Measurements from ENCODE around the gene SCARB1. TPM values are rescaled to one million over a fixed set of nuclear protein-coding genes. Genes with fewer than 3 reads are reported as not detected.

Gene SCARB1
- total and polyA plus RNA-seq, 9 of the 15 experiments (the other 6 are each of a cell fraction or from before 2014, with no cell fraction given), result 0.56 to 157 (median 52.8) TPM

DNA sequence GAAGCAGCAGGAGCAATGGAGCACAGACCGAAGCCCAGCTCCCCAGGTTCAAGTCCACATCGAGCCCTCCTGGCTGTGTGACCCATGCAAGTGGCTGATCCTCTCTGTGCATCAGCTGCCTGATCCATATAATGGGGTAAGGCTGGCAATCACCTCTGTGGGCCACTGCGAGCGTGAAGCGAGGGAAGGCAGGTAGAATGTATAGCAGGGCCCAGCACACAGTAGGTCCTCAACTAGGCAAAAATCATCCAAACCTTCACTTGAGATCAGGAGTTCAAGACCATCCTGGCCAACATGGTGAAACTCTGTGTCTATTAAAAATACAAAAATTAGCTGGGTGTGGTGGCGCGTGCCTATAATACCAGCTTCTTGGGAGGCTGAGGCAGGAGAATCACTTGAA is 102.6 kb downstream of the SCARB1 start:
- CTCF ChIA-PET (ENCODE audit: low intra/inter-chr PET ratio), result no interaction called here
- Histone ChIP-seq H2AFZ (ENCODE audit: low read depth, low read length) (no peak overlapping the region), H3K4me2 (ENCODE audit: insufficient read depth, low read length) (no peak overlapping the region), H4K20me1 (replicated peaks; ENCODE audit: control insufficient read depth, insufficient read depth, low read length) (no peaks in the 10 kb centered on the region; the same call in 1 of the 2 replicates), H3K27ac (ENCODE audit: extremely low read depth, low read depth, low read length) (no peak overlapping the region), H3K27me3 (ENCODE audit: control insufficient read depth in 2 of 2, insufficient read depth in 2 of 2, low read length in 2 of 2) (peaks cover 42 to 60% of the 10 kb centered on the region in 2 experiments; a peak in 4 of 5 replicates), H3K9me1 (ENCODE audit: control insufficient read depth, insufficient read depth, low read length) (no peaks in the 10 kb centered on the region), H3K4me3 (no peak overlapping the region), H3K4me1 (replicated peaks in 1 of 2; ENCODE audit: control insufficient read depth in 2 of 2, insufficient read depth in 2 of 2, low read length in 2 of 2) (peaks cover 0 to 10% of the 10 kb centered on the region in 2 experiments; a peak in 1 of 5 replicates), H3K36me3 (ENCODE audit: control insufficient read depth, insufficient read depth, low read length) (no peaks in the 10 kb centered on the region), H3K9me3 (replicated peaks; ENCODE audit: control insufficient read depth, insufficient read depth, low read depth, low read length) (peaks cover 12% of the 10 kb centered on the region), H3K9ac (ENCODE audit: insufficient read depth in 1 of 2, low read depth in 2 of 2, low read length in 2 of 2) (peak overlapping the region in 1 of 2 experiments; percentile 13; a peak in 1 of 4 replicates), H3K79me2 (ENCODE audit: control insufficient read depth, insufficient read depth, low read length) (no peaks in the 10 kb centered on the region)
- peak; percentile 95 for TF ChIP-seq ZKSCAN1 (IDR thresholded peaks at IDR 0.05; ENCODE audit: low read depth, low read length)
- no peak for TF ChIP-seq SIN3A (IDR thresholded peaks at IDR 0.05; ENCODE audit: borderline replicate concordance in 2 of 2, control insufficient read depth in 1 of 2, low read depth in 2 of 2, low read length in 2 of 2)
- 0 out of 2 replicates have a peak, but pooled peaks have one; percentile 13 for TF ChIP-seq BCOR (IDR thresholded peaks at IDR 0.05)
- TF ChIP-seq FOS (IDR thresholded peaks at IDR 0.05; ENCODE audit: extremely low read depth, insufficient read length), result no peak
- TF ChIP-seq SP1 (CRISPR knock-in tag; IDR thresholded peaks at IDR 0.05), result no peak
- no peak for TF ChIP-seq C11orf30 (IDR thresholded peaks at IDR 0.05; ENCODE audit: low read depth)
- TF ChIP-seq POLR2A (conservative IDR thresholded peaks at IDR 0.05), result no peak
- WGBS (ENCODE audit: insufficient coverage, low coverage, missing lambda C conversion rate), result 19% methylated on average over 7 of the region's 7 CpGs
- in situ Hi-C loops (cut with MboI), result loop anchor here (10.0 kb wide), 1 partner anchor 426 kb away; no protein-coding TSS in a partner anchor
- intact Hi-C loops (cut with micrococcal nuclease), result no loop called here
- no peak for FAIRE-seq
- POLR2A ChIA-PET, result no interaction called here
- no TSS peak for BruUV-seq (replicated peaks)
- ATAC-seq, result no peak
- DNase-seq (ENCODE audit: extremely low read depth in 1 of 4, low spot score in 3 of 4), result no peak

DNA sequence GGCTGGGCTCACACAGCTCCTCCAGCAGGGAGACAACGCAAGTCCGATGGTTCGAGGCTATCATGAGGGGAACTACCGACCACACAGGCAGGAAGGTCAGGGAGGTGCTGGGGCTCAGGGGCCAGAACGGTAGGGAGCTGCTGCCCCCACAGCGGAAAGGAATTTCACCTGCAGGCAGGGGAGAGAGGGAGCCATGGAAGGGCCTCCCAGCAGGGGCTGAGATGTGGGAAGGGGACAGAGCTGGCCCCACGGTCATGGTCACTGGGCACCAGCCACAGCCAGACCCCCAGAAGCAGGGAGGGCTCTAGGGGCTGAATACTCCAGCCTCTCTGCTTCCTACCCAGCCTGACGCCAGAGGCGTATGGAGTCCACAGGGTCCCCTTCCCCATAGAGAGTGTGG is 103.1 kb downstream of the SCARB1 start:
- Histone ChIP-seq H3K4me2 (ENCODE audit: insufficient read depth, low read length) (no peak overlapping the region), H4K20me1 (replicated peaks; ENCODE audit: control insufficient read depth, insufficient read depth, low read length) (no peaks in the 10 kb centered on the region; the same call in 1 of the 2 replicates), H3K79me2 (ENCODE audit: control insufficient read depth, insufficient read depth, low read length) (no peaks in the 10 kb centered on the region), H3K4me1 (replicated peaks in 1 of 2; ENCODE audit: control insufficient read depth in 2 of 2, insufficient read depth in 2 of 2, low read length in 2 of 2) (peaks cover 0 to 10% of the 10 kb centered on the region in 2 experiments; a peak in 1 of 5 replicates), H3K9me1 (ENCODE audit: control insufficient read depth, insufficient read depth, low read length) (no peaks in the 10 kb centered on the region), H3K27me3 (ENCODE audit: control insufficient read depth in 2 of 2, insufficient read depth in 2 of 2, low read length in 2 of 2) (peaks cover 46 to 64% of the 10 kb centered on the region in 2 experiments; a peak in 4 of 5 replicates), H3K36me3 (ENCODE audit: control insufficient read depth, insufficient read depth, low read length) (no peaks in the 10 kb centered on the region), H2AFZ (ENCODE audit: low read depth, low read length) (no peak overlapping the region), H3K9ac (ENCODE audit: insufficient read depth in 1 of 2, low read depth in 2 of 2, low read length in 2 of 2) (peak overlapping the region in 1 of 2 experiments; percentile 35; a peak in 1 of 4 replicates), H3K27ac (ENCODE audit: extremely low read depth, low read depth, low read length) (no peak overlapping the region), H3K9me3 (replicated peaks; ENCODE audit: control insufficient read depth, insufficient read depth, low read depth, low read length) (peaks cover 12% of the 10 kb centered on the region), H3K4me3 (no peak overlapping the region)
- POLR2A ChIA-PET, result no interaction called here
- no TSS peak for BruUV-seq (replicated peaks)
- WGBS (ENCODE audit: insufficient coverage, low coverage, missing lambda C conversion rate), result 1% methylated on average over 9 of the region's 9 CpGs
- in situ Hi-C loops (cut with MboI), result loop anchor here (10.0 kb wide), 1 partner anchor 426 kb away; no protein-coding TSS in a partner anchor
- DNase-seq (ENCODE audit: extremely low read depth in 1 of 4, low spot score in 3 of 4) (no peak), ATAC-seq (no peak), FAIRE-seq (no peak)
- TF ChIP-seq ZNF785 (CRISPR knock-in tag; IDR thresholded peaks at IDR 0.05) (no peak), SMARCA5 (IDR thresholded peaks at IDR 0.05) (no peak), SRSF7 (optimal IDR thresholded peaks at IDR 0.05; ENCODE audit: low read depth, low read length) (no peak), RFX7 (CRISPR knock-in tag; IDR thresholded peaks at IDR 0.05) (no peak)
- TF ChIP-seq, protein P1, sequence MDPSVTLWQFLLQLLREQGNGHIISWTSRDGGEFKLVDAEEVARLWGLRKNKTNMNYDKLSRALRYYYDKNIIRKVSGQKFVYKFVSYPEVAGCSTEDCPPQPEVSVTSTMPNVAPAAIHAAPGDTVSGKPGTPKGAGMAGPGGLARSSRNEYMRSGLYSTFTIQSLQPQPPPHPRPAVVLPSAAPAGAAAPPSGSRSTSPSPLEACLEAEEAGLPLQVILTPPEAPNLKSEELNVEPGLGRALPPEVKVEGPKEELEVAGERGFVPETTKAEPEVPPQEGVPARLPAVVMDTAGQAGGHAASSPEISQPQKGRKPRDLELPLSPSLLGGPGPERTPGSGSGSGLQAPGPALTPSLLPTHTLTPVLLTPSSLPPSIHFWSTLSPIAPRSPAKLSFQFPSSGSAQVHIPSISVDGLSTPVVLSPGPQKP (CRISPR knock-in tag; IDR thresholded peaks at IDR 0.05), result no peak
- TF ChIP-seq, protein P2, sequence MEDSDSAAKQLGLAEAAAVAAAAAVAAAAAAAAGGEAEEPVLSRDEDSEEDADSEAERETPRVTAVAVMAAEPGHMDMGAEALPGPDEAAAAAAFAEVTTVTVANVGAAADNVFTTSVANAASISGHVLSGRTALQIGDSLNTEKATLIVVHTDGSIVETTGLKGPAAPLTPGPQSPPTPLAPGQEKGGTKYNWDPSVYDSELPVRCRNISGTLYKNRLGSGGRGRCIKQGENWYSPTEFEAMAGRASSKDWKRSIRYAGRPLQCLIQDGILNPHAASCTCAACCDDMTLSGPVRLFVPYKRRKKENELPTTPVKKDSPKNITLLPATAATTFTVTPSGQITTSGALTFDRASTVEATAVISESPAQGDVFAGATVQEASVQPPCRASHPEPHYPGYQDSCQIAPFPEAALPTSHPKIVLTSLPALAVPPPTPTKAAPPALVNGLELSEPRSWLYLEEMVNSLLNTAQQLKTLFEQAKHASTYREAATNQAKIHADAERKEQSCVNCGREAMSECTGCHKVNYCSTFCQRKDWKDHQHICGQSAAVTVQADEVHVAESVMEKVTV (CRISPR knock-in tag; IDR thresholded peaks at IDR 0.05), result no peak
- TF ChIP-seq, protein P3, sequence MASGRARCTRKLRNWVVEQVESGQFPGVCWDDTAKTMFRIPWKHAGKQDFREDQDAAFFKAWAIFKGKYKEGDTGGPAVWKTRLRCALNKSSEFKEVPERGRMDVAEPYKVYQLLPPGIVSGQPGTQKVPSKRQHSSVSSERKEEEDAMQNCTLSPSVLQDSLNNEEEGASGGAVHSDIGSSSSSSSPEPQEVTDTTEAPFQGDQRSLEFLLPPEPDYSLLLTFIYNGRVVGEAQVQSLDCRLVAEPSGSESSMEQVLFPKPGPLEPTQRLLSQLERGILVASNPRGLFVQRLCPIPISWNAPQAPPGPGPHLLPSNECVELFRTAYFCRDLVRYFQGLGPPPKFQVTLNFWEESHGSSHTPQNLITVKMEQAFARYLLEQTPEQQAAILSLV (tag; IDR thresholded peaks at IDR 0.05), result no peak
- intact Hi-C loops (cut with micrococcal nuclease), result no loop called here
- CTCF ChIA-PET (ENCODE audit: low intra/inter-chr PET ratio), result no interaction called here
